GM12878 (cell line): ENCODE data around the gene ANAPC2. TPM values are rescaled to one million over a fixed set of nuclear protein-coding genes. Genes with fewer than 3 reads are reported as not detected.

Experiments
- BCL11A ChIP-seq: IDR thresholded peaks from 2 replicates; pipeline ENCODE4 v1.6.1; 2011; ENCODE audit warnings: low read depth, low read length
- HDGF ChIP-seq: fragments of 450-650 bp; IDR thresholded peaks from 2 replicates; pipeline ENCODE4 v1.6.1; 2016; ENCODE audit warnings: antibody characterized with exemption
- NRF1 ChIP-seq: conservative IDR thresholded peaks from 2 replicates; pipeline ENCODE4 v1.6.1; 2011; ENCODE audit warnings: mild to moderate bottlenecking, low read depth, low read length, improper control_type of control experiment
- SMAD5 ChIP-seq: IDR thresholded peaks from 2 replicates; pipeline ENCODE4 v1.6.1; 2016; ENCODE audit warnings: antibody characterized with exemption, low read depth
- ZNF687 ChIP-seq: fragments of 450-650 bp; IDR thresholded peaks from 2 replicates; pipeline ENCODE4 v1.6.1; 2017; ENCODE audit warnings: mild to moderate bottlenecking, moderate library complexity
- polyA plus RNA-seq, 11 experiments: library from polyadenylated mRNA; depleted of rRNA in 4 of 11; unstranded in 6 of 11; stranded (reverse) in 5 of 11; fragments of >200 nt; fragmentation: Nextera tagmentation in 4 of 11; fragmentation: Illumina TruSeq in 1 of 11; extraction: Ambion mirVana in 4 of 11; extraction: Trizol in 1 of 11; gene quantifications; 1 replicate in 1 of 11; 2 replicates in 10 of 11; pipeline versions ENCODE4 v1.2.1 to v1.2.3, GENCODE V29; 2011 to 2016; ENCODE audit warnings: inconsistent platforms in 2 of 11, missing spikeins in 2 of 11, low read depth in 1 of 11
- total RNA-seq, 4 experiments: library from RNA; depleted of rRNA in 3 of 4; stranded (reverse); fragments of >200 nt in 3 of 4; fragmentation: Illumina TruSeq in 1 of 4; extraction: Trizol in 1 of 4; gene quantifications; 2 replicates each; pipeline versions ENCODE4 v1.2.1 to v1.2.3, GENCODE V29; 2013 to 2021
- TF ChIP-seq, protein P1 (sequence below): IDR thresholded peaks from 2 replicates; pipeline ENCODE4 v1.6.1; 2012; ENCODE audit warnings: improper control_type of control experiment, low read depth, low read length; ENCODE audit not compliant: insufficient replicate concordance
- TF ChIP-seq, protein P2 (sequence below): fragments of 450-650 bp; IDR thresholded peaks from 2 replicates; pipeline ENCODE4 v1.6.1; 2016; ENCODE audit warnings: mild to moderate bottlenecking
- TF ChIP-seq, protein P3 (sequence below): fragments of 450-650 bp; IDR thresholded peaks from 2 replicates; pipeline ENCODE4 v1.6.1; 2014; ENCODE audit warnings: mild to moderate bottlenecking

The ANAPC2 gene
- total and polyA plus RNA-seq, 10 of the 15 experiments (the other 5 are each of a cell fraction or from before 2014, with no cell fraction given) = 0.03 to 65.2 (median 20.5) TPM

DNA sequence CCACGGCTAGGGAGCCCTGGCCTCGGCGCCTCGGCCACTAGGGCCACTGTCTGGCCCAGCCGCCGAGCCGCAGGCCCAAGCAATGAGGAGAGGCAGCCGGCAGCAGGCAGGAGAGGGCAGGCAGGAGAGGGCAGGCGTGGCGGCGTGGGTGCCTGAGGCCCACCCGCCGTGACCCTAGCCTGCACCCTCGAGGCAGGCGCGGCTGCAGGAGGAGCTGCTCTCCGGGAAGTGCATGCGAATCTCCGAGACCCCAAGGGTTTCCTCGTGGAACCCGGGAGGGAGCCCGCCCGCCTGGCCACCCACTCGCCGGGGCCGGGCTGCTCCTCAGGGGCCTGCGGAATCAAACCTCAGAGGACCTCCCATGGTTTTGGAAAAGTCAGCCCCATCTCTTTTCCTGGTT is 40.1 kb downstream of the ANAPC2 start (continued):
- TF ChIP-seq, protein P1, sequence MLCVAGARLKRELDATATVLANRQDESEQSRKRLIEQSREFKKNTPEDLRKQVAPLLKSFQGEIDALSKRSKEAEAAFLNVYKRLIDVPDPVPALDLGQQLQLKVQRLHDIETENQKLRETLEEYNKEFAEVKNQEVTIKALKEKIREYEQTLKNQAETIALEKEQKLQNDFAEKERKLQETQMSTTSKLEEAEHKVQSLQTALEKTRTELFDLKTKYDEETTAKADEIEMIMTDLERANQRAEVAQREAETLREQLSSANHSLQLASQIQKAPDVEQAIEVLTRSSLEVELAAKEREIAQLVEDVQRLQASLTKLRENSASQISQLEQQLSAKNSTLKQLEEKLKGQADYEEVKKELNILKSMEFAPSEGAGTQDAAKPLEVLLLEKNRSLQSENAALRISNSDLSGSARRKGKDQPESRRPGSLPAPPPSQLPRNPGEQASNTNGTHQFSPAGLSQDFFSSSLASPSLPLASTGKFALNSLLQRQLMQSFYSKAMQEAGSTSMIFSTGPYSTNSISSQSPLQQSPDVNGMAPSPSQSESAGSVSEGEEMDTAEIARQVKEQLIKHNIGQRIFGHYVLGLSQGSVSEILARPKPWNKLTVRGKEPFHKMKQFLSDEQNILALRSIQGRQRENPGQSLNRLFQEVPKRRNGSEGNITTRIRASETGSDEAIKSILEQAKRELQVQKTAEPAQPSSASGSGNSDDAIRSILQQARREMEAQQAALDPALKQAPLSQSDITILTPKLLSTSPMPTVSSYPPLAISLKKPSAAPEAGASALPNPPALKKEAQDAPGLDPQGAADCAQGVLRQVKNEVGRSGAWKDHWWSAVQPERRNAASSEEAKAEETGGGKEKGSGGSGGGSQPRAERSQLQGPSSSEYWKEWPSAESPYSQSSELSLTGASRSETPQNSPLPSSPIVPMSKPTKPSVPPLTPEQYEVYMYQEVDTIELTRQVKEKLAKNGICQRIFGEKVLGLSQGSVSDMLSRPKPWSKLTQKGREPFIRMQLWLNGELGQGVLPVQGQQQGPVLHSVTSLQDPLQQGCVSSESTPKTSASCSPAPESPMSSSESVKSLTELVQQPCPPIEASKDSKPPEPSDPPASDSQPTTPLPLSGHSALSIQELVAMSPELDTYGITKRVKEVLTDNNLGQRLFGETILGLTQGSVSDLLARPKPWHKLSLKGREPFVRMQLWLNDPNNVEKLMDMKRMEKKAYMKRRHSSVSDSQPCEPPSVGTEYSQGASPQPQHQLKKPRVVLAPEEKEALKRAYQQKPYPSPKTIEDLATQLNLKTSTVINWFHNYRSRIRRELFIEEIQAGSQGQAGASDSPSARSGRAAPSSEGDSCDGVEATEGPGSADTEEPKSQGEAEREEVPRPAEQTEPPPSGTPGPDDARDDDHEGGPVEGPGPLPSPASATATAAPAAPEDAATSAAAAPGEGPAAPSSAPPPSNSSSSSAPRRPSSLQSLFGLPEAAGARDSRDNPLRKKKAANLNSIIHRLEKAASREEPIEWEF = no peak
- TF ChIP-seq SMAD5 (no peak), NRF1 (no peak), ZNF687 (no peak), HDGF (no peak), BCL11A (no peak)
- TF ChIP-seq, protein P2, sequence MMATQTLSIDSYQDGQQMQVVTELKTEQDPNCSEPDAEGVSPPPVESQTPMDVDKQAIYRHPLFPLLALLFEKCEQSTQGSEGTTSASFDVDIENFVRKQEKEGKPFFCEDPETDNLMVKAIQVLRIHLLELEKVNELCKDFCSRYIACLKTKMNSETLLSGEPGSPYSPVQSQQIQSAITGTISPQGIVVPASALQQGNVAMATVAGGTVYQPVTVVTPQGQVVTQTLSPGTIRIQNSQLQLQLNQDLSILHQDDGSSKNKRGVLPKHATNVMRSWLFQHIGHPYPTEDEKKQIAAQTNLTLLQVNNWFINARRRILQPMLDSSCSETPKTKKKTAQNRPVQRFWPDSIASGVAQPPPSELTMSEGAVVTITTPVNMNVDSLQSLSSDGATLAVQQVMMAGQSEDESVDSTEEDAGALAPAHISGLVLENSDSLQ = no peak
- TF ChIP-seq, protein P3, sequence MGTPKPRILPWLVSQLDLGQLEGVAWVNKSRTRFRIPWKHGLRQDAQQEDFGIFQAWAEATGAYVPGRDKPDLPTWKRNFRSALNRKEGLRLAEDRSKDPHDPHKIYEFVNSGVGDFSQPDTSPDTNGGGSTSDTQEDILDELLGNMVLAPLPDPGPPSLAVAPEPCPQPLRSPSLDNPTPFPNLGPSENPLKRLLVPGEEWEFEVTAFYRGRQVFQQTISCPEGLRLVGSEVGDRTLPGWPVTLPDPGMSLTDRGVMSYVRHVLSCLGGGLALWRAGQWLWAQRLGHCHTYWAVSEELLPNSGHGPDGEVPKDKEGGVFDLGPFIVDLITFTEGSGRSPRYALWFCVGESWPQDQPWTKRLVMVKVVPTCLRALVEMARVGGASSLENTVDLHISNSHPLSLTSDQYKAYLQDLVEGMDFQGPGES = no peak
